Prostate gland (tissue), 2 donors: ENCODE measurements around the gene FCHO2. TPM values are rescaled to one million over a fixed set of nuclear protein-coding genes. Genes with fewer than 3 reads are reported as not detected.

Experiments used
- DNase-seq: peaks from one replicate; pipeline ENCODE4 v3.0.0-alpha.2; 2019; ENCODE audit warnings: low spot score
- H3K27ac ChIP-seq, 2 donors: fragments of 200-600 bp; sonication (generic); 2 replicates each; pipeline ENCODE4 v1.5.1; 2017 to 2019
- H3K27me3 ChIP-seq: fragments of 200-600 bp; sonication (generic); replicated peaks from 2 replicates; pipeline ENCODE4 v1.5.1; 2019; ENCODE audit not compliant: insufficient read depth
- H3K36me3 ChIP-seq, 2 donors: fragments of 200-600 bp; sonication (generic); 1 replicate in 1 of 2; 2 replicates in 1 of 2; pipeline versions ENCODE4 v1.5.1 to v1.8.1; 2017 to 2019
- H3K4me1 ChIP-seq: fragments of 200-600 bp; sonication (generic); replicated peaks from 2 replicates; pipeline ENCODE4 v1.5.1; 2019
- H3K4me3 ChIP-seq, 2 donors: fragments of 200-600 bp; sonication (generic); 2 replicates each; pipeline ENCODE4 v1.5.1; 2017 to 2019
- H3K9me3 ChIP-seq: fragments of 200-600 bp; sonication (generic); 2 replicates; pipeline ENCODE4 v1.5.1; 2017
- POLR2A ChIP-seq: fragments of 450-650 bp; IDR thresholded peaks from one replicate; pipeline ENCODE4 v1.6.1; 2016; ENCODE audit warnings: antibody characterized with exemption, mild to moderate bottlenecking
- POLR2AphosphoS5 ChIP-seq: sonication (generic); formaldehyde crosslinking; IDR thresholded peaks from one replicate; pipeline ENCODE4 v1.6.1; 2017; ENCODE audit warnings: antibody characterized with exemption
- WGBS: methylation state at CpG from one replicate; pipeline ENCODE4 v1.1.5; 2018; 5-methylcytosine and 5-hydroxymethylcytosine counted together
- intact Hi-C: fragments of 100-400 bp; cut with DNase I; formaldehyde crosslinking; loops from one replicate; pipeline ENCODE4 v1.14.2; 2022
- total RNA-seq, 2 donors: library from RNA; depleted of rRNA; stranded (reverse); fragments of >200 nt; gene quantifications; one replicate each; pipeline ENCODE4 v1.1.0, GENCODE V29; 2016
- TF ChIP-seq, protein P1 (sequence below), 4 experiments: fragments of 200-600 bp in 2 of 4; fragments of 450-650 bp in 2 of 4; sonication (generic) in 2 of 4; IDR thresholded peaks; 1 replicate in 3 of 4; 2 replicates in 1 of 4; pipeline ENCODE4 v1.5.1; 2016 to 2019; ENCODE audit warnings: antibody characterized with exemption in 4 of 4, mild to moderate bottlenecking in 2 of 4, moderate library complexity in 2 of 4

FCHO2 gene
- total RNA-seq, 2 donors from 2014 or later, result 18.8 to 24.6 TPM

- H3K27ac ChIP-seq, result no peak overlapping the region
- intact Hi-C loops, result no loop called here
- no peak for TF ChIP-seq POLR2A
- no peak for TF ChIP-seq POLR2AphosphoS5
- TF ChIP-seq, protein P1, sequence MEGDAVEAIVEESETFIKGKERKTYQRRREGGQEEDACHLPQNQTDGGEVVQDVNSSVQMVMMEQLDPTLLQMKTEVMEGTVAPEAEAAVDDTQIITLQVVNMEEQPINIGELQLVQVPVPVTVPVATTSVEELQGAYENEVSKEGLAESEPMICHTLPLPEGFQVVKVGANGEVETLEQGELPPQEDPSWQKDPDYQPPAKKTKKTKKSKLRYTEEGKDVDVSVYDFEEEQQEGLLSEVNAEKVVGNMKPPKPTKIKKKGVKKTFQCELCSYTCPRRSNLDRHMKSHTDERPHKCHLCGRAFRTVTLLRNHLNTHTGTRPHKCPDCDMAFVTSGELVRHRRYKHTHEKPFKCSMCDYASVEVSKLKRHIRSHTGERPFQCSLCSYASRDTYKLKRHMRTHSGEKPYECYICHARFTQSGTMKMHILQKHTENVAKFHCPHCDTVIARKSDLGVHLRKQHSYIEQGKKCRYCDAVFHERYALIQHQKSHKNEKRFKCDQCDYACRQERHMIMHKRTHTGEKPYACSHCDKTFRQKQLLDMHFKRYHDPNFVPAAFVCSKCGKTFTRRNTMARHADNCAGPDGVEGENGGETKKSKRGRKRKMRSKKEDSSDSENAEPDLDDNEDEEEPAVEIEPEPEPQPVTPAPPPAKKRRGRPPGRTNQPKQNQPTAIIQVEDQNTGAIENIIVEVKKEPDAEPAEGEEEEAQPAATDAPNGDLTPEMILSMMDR (IDR thresholded peaks at IDR 0.05), result no peak
- DNase-seq, result no peak
- 95% methylated on average over 2 of the region's 2 CpGs for WGBS
- no peaks in the 10 kb centered on the region for H3K4me1 ChIP-seq
- no peaks in the 10 kb centered on the region for H3K9me3 ChIP-seq
- no peak overlapping the region for H3K4me3 ChIP-seq
- no peaks in the 10 kb centered on the region for H3K27me3 ChIP-seq
- H3K36me3 ChIP-seq, result peaks cover 0 to 4% of the 10 kb centered on the region in 2 donors
Measured at GRCh38 chr5:73061593-73061992, 105.8 kb downstream of the FCHO2 start.

- Histone ChIP-seq H3K4me1 (no peaks in the 10 kb centered on the region), H3K27ac (no peak overlapping the region), H3K9me3 (no peaks in the 10 kb centered on the region), H3K4me3 (no peak overlapping the region), H3K27me3 (no peaks in the 10 kb centered on the region), H3K36me3 (peaks cover 0 to 4% of the 10 kb centered on the region in 2 donors)
- no peak for TF ChIP-seq POLR2A
- TF ChIP-seq, protein P1 (IDR thresholded peaks at IDR 0.05), result no peak
- no peak for TF ChIP-seq POLR2AphosphoS5
- DNase-seq, result no peak
- WGBS, result 87% methylated on average over 2 of the region's 2 CpGs
- intact Hi-C loops, result no loop called here
Measured at GRCh38 chr5:73066466-73066865, 110.6 kb downstream of the FCHO2 start.

DNA sequence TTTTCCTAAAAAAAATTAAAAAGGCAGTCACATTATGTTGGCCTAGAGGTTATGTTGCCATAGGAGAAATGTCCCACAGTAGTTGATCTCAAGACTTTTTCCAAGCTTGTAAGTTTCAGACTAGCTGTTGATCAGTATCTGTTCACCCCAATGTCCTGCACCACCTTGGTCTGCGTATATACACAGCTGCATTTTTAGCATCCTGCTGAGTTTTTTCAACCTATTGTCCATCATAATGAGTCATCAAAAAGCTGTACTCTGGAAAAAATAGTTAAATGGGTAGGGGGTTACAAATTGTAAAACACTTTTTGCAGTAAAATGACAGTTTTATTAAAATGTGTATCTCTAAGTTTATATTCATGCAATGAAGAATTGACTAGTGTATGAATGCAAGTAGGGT, 111.4 kb downstream of the FCHO2 start:
- TF ChIP-seq POLR2AphosphoS5 (no peak), POLR2A (no peak)
- TF ChIP-seq, protein P1 (IDR thresholded peaks at IDR 0.05), result no peak
- no peak for DNase-seq
- Histone ChIP-seq H3K4me1 (no peaks in the 10 kb centered on the region), H3K9me3 (no peaks in the 10 kb centered on the region), H3K4me3 (no peak overlapping the region), H3K27ac (no peak overlapping the region), H3K36me3 (peaks cover 0 to 4% of the 10 kb centered on the region in 2 donors), H3K27me3 (no peaks in the 10 kb centered on the region)
- intact Hi-C loops, result no loop called here
- WGBS, result 100% methylated on average over 1 of the region's 1 CpG

DNA sequence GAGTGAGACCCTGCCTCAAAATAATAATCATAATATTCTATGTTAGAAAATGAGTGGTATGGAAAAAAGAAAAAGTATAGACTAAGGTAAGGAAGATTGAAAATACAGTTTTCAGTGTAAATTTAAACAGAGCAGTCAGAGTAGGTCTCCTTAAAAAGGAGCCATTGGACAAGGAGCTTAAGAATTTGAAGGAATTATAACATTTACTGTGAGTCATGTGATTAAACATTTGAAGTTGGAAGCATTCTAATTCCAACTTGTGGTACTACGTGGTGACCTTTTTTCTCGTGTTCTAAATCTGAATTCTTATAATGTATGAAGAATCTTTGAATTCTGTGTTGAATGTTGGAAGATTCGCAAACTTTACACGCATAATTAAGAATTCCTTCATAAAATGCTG, 125.3 kb downstream of the FCHO2 start:
- Histone ChIP-seq H3K36me3 (no peaks in the 10 kb centered on the region), H3K27ac (no peak overlapping the region), H3K4me1 (no peaks in the 10 kb centered on the region), H3K9me3 (no peaks in the 10 kb centered on the region), H3K4me3 (no peak overlapping the region), H3K27me3 (no peaks in the 10 kb centered on the region)
- no peak for DNase-seq
- intact Hi-C loops, result no loop called here
- 71% methylated on average over 4 of the region's 4 CpGs for WGBS
- TF ChIP-seq POLR2A (no peak), POLR2AphosphoS5 (no peak)
- TF ChIP-seq, protein P1 (IDR thresholded peaks at IDR 0.05), result no peak

GRCh38 chr5:73088026-73088425, 132.2 kb downstream of the FCHO2 start:
- no peak for TF ChIP-seq POLR2A
- TF ChIP-seq, protein P1 (IDR thresholded peaks at IDR 0.05), result no peak
- TF ChIP-seq POLR2AphosphoS5, result no peak
- Histone ChIP-seq H3K4me3 (no peak overlapping the region), H3K9me3 (no peaks in the 10 kb centered on the region), H3K36me3 (no peaks in the 10 kb centered on the region), H3K27me3 (no peaks in the 10 kb centered on the region), H3K4me1 (no peaks in the 10 kb centered on the region), H3K27ac (no peak overlapping the region)
- WGBS, result 95% methylated on average over 4 of the region's 4 CpGs
- DNase-seq, result no peak
- intact Hi-C loops, result no loop called here
